Spleen (tissue), 11 donors: Measurements from ENCODE around the gene HMOX2. TPM values are rescaled to one million over a fixed set of nuclear protein-coding genes. Genes with fewer than 3 reads are reported as not detected.

Source experiments
- DNase-seq: peaks from one replicate; pipeline ENCODE4 v3.0.0-alpha.2; 2020
- H3K27ac ChIP-seq, 8 donors: fragments of 200-600 bp; sonication (generic) in 7 of 8; 1 replicate in 4 of 8; 2 replicates in 4 of 8; pipeline versions ENCODE4 v1.5.0 to v1.8.0; 2016 to 2021; ENCODE audit warnings: inconsistent platforms in 4 of 8, mild to moderate bottlenecking in 4 of 8, moderate library complexity in 1 of 8
- H3K27me3 ChIP-seq, 7 donors: fragments of 200-600 bp; sonication (generic) in 6 of 7; replicated peaks in 1 of 7; 1 replicate in 4 of 7; 2 replicates in 3 of 7; pipeline versions ENCODE4 v1.5.0 to v1.8.0; 2016 to 2021; ENCODE audit warnings: inconsistent platforms in 3 of 7, mild to moderate bottlenecking in 1 of 7
- H3K36me3 ChIP-seq, 6 donors: fragments of 200-600 bp; sonication (generic) in 5 of 6; 1 replicate in 4 of 6; 2 replicates in 2 of 6; pipeline versions ENCODE4 v1.5.0 to v1.8.0; 2016 to 2021; ENCODE audit warnings: inconsistent platforms in 2 of 6
- H3K4me1 ChIP-seq, 6 donors: fragments of 200-600 bp; sonication (generic) in 5 of 6; 1 replicate in 3 of 6; 2 replicates in 3 of 6; pipeline versions ENCODE4 v1.5.0 to v1.8.0; 2016 to 2021; ENCODE audit warnings: inconsistent platforms in 3 of 6
- H3K4me3 ChIP-seq, 8 donors: fragments of 200-600 bp; sonication (generic) in 7 of 8; 1 replicate in 4 of 8; 2 replicates in 4 of 8; pipeline versions ENCODE4 v1.5.0 to v1.8.0; 2016 to 2021; ENCODE audit warnings: inconsistent platforms in 4 of 8, mild to moderate bottlenecking in 4 of 8, moderate library complexity in 2 of 8
- H3K9me3 ChIP-seq, 8 donors: fragments of 200-600 bp; sonication (generic) in 7 of 8; 1 replicate in 4 of 8; 2 replicates in 4 of 8; pipeline versions ENCODE4 v1.5.0 to v1.8.0; 2016 to 2021; ENCODE audit warnings: inconsistent platforms in 4 of 8
- CTCF ChIP-seq, 11 experiments: fragments of 200-600 bp in 7 of 11; fragments of 450-650 bp in 4 of 11; sonication (generic) in 4 of 11; IDR thresholded peaks in 8 of 11; conservative IDR thresholded peaks in 3 of 11; 1 replicate in 7 of 11; 2 replicates in 4 of 11; pipeline versions ENCODE4 v1.4.0 to v1.8.0; 2016 to 2021; ENCODE audit warnings: antibody characterized with exemption in 11 of 11, inconsistent platforms in 4 of 11, mild to moderate bottlenecking in 1 of 11
- POLR2A ChIP-seq, 3 donors: fragments of 450-650 bp; IDR thresholded peaks; one replicate each; pipeline ENCODE4 v1.5.1; 2017; ENCODE audit warnings: antibody characterized with exemption in 3 of 3, mild to moderate bottlenecking in 1 of 3
- POLR2AphosphoS5 ChIP-seq, 3 donors: sonication (generic); formaldehyde crosslinking; IDR thresholded peaks; one replicate each; pipeline ENCODE4 v1.5.1; 2017; ENCODE audit warnings: antibody characterized with exemption in 3 of 3
- WGBS, 5 donors: extraction: QIAGEN DNeasy Blood & Tissue Kit in 3 of 5; methylation state at CpG; one replicate each; pipeline versions ENCODE4 v1.1.5 to v1.1.7; 2013 to 2018; 5-methylcytosine and 5-hydroxymethylcytosine counted together
- intact Hi-C: fragments of 100-400 bp; cut with DNase I; formaldehyde crosslinking; loops from one replicate; pipeline ENCODE4 v1.15.0; 2023; ENCODE audit warnings: low total_unique reads
- polyA plus RNA-seq, 3 donors: library from polyadenylated mRNA; stranded (reverse); fragments of 200-250 nt; gene quantifications; one replicate each; pipeline ENCODE4 v1.2.1, GENCODE V29; 2013
- total RNA-seq, 7 donors: library from RNA; depleted of rRNA in 3 of 7; stranded (reverse); fragments of >200 nt in 3 of 7; fragmentation: NEBNext Ultra II Directional in 4 of 7; extraction: Animal tissue kit (Norgen Biotek cat#: 25700) in 4 of 7; gene quantifications; one replicate each; pipeline versions ENCODE4 v1.1.0 to v1.2.1, GENCODE V29; 2016 to 2021
- donor health status: healthy with polysubstance abuse.
- donor health status: DM: no; HTN: no; CAD: no; lungs with moderate emphysema.
- donor health status: DM: no; HTN: no; CAD: no.
- donor health status: Bipolar disorder and iron deficiency.
- donor health status: healthy.
- donor health status: DM: no; HTN: no; CAD: no.
- donor health status: DM: yes; HTN: yes; CAD: no.

The HMOX2 gene
- total and polyA plus RNA-seq, 10 donors, result 26.6 to 73.8 (median 53.3) TPM

GRCh38 chr16:4548124-4548523 is 71.9 kb downstream of the HMOX2 start:
- no peak for TF ChIP-seq CTCF (IDR thresholded peaks at IDR 0.05 in 8 of 11, conservative IDR thresholded peaks at IDR 0.05 in 3 of 11)
- no peak for TF ChIP-seq POLR2A (IDR thresholded peaks at IDR 0.05)
- TF ChIP-seq POLR2AphosphoS5 (IDR thresholded peaks at IDR 0.05), result no peak
- no peak overlapping the region for H3K27ac ChIP-seq
- intact Hi-C loops, result no loop called here
- no peaks in the 10 kb centered on the region for H3K36me3 ChIP-seq
- H3K4me1 ChIP-seq, result peaks cover 0 to 10% (median 7%) of the 10 kb centered on the region in 6 donors
- H3K27me3 ChIP-seq, result no peaks in the 10 kb centered on the region
- H3K4me3 ChIP-seq, result no peak overlapping the region
- WGBS, 5 donors, result 79 to 88% (median 85%) methylated on average over 13 of the region's 13 CpGs
- DNase-seq, result no peak
- no peaks in the 10 kb centered on the region for H3K9me3 ChIP-seq

GRCh38 chr16:4550591-4550990 is 74.4 kb downstream of the HMOX2 start:
- Histone ChIP-seq H3K4me3 (no peak overlapping the region), H3K36me3 (no peaks in the 10 kb centered on the region), H3K27ac (no peak overlapping the region), H3K4me1 (peaks cover 0 to 10% (median 7%) of the 10 kb centered on the region in 6 donors), H3K9me3 (no peaks in the 10 kb centered on the region), H3K27me3 (no peaks in the 10 kb centered on the region)
- WGBS, 5 donors, result 38 to 65% (median 55%) methylated on average over 4 of the region's 4 CpGs
- DNase-seq, result no peak
- no peak for TF ChIP-seq POLR2AphosphoS5 (IDR thresholded peaks at IDR 0.05)
- no peak for TF ChIP-seq CTCF (IDR thresholded peaks at IDR 0.05 in 8 of 11, conservative IDR thresholded peaks at IDR 0.05 in 3 of 11)
- TF ChIP-seq POLR2A (IDR thresholded peaks at IDR 0.05), result no peak
- intact Hi-C loops, result no loop called here

GRCh38 chr16:4552541-4552940 is 76.3 kb downstream of the HMOX2 start:
- DNase-seq, result no peak
- Histone ChIP-seq H3K4me1 (peaks cover 0 to 10% (median 7%) of the 10 kb centered on the region in 6 donors), H3K27ac (no peak overlapping the region), H3K4me3 (no peak overlapping the region), H3K27me3 (no peaks in the 10 kb centered on the region), H3K36me3 (no peaks in the 10 kb centered on the region), H3K9me3 (no peaks in the 10 kb centered on the region)
- TF ChIP-seq POLR2AphosphoS5 (IDR thresholded peaks at IDR 0.05), result no peak
- TF ChIP-seq POLR2A (IDR thresholded peaks at IDR 0.05), result no peak
- no peak for TF ChIP-seq CTCF (IDR thresholded peaks at IDR 0.05 in 8 of 11, conservative IDR thresholded peaks at IDR 0.05 in 3 of 11)
- WGBS, 5 donors, result 79 to 86% (median 82%) methylated on average over 3 of the region's 3 CpGs
- intact Hi-C loops, result no loop called here

GRCh38 chr16:4556112-4556511 is 79.9 kb downstream of the HMOX2 start, which contains the start of gene C16orf96:
C16orf96 (plus strand) TSS chr16:4556340; CDS start chr16:4556490, 150 bp downstream.
- Histone ChIP-seq H3K27me3 (no peaks in the 10 kb centered on the region), H3K36me3 (no peaks in the 10 kb centered on the region), H3K4me3 (no peak within 1 kb of the TSS), H3K4me1 (no peaks in the 10 kb centered on the region), H3K27ac (no peak within 1 kb of the TSS), H3K9me3 (no peaks in the 10 kb centered on the region)
- 78 to 94% (median 83%) methylated on average over 4 of the region's 4 CpGs for WGBS, 5 donors
- TF ChIP-seq POLR2AphosphoS5 (IDR thresholded peaks at IDR 0.05), result no peak
- no peak for TF ChIP-seq POLR2A (IDR thresholded peaks at IDR 0.05)
- no peak for TF ChIP-seq CTCF (IDR thresholded peaks at IDR 0.05 in 8 of 11, conservative IDR thresholded peaks at IDR 0.05 in 3 of 11)
- DNase-seq, result no peak
- intact Hi-C loops, result no loop called here
